OCI-LY3 (cell line): ENCODE measurements around the gene TEX10.

Experiments used
- H2AFZ ChIP-seq: fragments of 200-600, 300-600 bp; shearing (Covaris generic); 2 replicates; pipeline ENCODE4 v1.6.0; 2014; ENCODE audit warnings: antibody characterized with exemption, low read depth, low read length
- H3K27ac ChIP-seq: fragments of 200-600, 300-600 bp; sonication (generic); 2 replicates; pipeline ENCODE4 v1.5.1; 2014; ENCODE audit warnings: mild to moderate bottlenecking, low read length, moderate library complexity, mixed read lengths
- H3K27me3 ChIP-seq: fragments of 200-600, 300-600 bp; sonication (generic); 2 replicates; pipeline ENCODE4 v1.6.1; 2014; ENCODE audit warnings: low read depth, low read length, mixed read lengths
- H3K36me3 ChIP-seq: fragments of 200-600, 300-600 bp; sonication (generic); replicated peaks from 2 replicates; pipeline ENCODE3; 2014; ENCODE audit warnings: low read depth, low read length, mixed read lengths
- H3K4me1 ChIP-seq: fragments of 300-600, 200-600 bp; sonication (generic); 2 replicates; pipeline ENCODE4 v1.6.1; 2014; ENCODE audit warnings: low read length, mixed read lengths
- H3K4me2 ChIP-seq: fragments of 200-600, 300-600 bp; sonication (generic); 2 replicates; pipeline ENCODE4 v1.6.1; 2014; ENCODE audit warnings: low read length, mixed read lengths
- H3K4me3 ChIP-seq: fragments of 300-600, 200-600 bp; sonication (generic); 2 replicates; pipeline ENCODE4 v1.5.1; 2014; ENCODE audit warnings: antibody characterized with exemption, mild to moderate bottlenecking, low read length, moderate library complexity
- H3K79me2 ChIP-seq: fragments of 300-600, 200-600 bp; shearing (Covaris generic); 2 replicates; pipeline ENCODE4 v1.6.1; 2014; ENCODE audit warnings: mild to moderate bottlenecking, low read length, mixed read lengths
- H3K9ac ChIP-seq: fragments of 300-600, 200-600 bp; shearing (Covaris generic); 2 replicates; pipeline ENCODE4 v1.6.0; 2014; ENCODE audit warnings: mild to moderate bottlenecking, low read length, moderate library complexity
- H3K9me3 ChIP-seq: fragments of 200-600, 300-600 bp; shearing (Covaris generic); 2 replicates; pipeline ENCODE4 v1.6.1; 2014; ENCODE audit warnings: low read length, mixed read lengths; ENCODE audit not compliant: insufficient read depth
- H4K20me1 ChIP-seq: fragments of 200-600, 300-600 bp; sonication (generic); 2 replicates; pipeline ENCODE4 v1.6.1; 2016; ENCODE audit warnings: low read length, mixed read lengths; ENCODE audit not compliant: insufficient read depth
- EZH2phosphoT487 ChIP-seq: fragments of 200-600 bp; shearing (Covaris generic); IDR thresholded peaks from 2 replicates; pipeline ENCODE4 v1.6.1; 2018; ENCODE audit warnings: antibody characterized with exemption, mixed run types, low read depth
- TF ChIP-seq, protein P1 (sequence below): fragments of 200-600, 300-600 bp; sonication (generic); IDR thresholded peaks from 2 replicates; pipeline ENCODE4 v1.5.1; 2014; ENCODE audit warnings: antibody characterized with exemption, low read length, low read depth

TEX10 gene

DNA sequence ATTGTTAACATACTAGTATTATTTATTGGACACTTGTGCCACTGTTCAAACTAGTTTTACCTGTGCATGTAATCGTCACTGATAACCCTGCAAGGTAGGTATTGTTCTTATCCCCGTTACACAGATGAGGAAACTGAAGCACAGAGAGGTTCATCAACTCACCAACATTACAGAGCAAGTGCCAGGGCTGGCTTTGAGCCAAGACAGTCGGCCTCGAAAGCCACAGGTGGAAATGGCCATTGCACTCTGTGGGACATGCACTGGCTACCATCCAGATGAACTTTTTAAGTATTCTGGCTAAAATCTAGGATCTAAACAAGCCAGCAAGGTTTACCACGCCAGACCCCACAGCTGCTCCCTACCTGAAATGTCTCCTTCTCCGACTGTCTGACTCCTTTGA is 57.9 kb downstream of the TEX10 start:
- TF ChIP-seq, protein P1, sequence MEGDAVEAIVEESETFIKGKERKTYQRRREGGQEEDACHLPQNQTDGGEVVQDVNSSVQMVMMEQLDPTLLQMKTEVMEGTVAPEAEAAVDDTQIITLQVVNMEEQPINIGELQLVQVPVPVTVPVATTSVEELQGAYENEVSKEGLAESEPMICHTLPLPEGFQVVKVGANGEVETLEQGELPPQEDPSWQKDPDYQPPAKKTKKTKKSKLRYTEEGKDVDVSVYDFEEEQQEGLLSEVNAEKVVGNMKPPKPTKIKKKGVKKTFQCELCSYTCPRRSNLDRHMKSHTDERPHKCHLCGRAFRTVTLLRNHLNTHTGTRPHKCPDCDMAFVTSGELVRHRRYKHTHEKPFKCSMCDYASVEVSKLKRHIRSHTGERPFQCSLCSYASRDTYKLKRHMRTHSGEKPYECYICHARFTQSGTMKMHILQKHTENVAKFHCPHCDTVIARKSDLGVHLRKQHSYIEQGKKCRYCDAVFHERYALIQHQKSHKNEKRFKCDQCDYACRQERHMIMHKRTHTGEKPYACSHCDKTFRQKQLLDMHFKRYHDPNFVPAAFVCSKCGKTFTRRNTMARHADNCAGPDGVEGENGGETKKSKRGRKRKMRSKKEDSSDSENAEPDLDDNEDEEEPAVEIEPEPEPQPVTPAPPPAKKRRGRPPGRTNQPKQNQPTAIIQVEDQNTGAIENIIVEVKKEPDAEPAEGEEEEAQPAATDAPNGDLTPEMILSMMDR = no peak
- TF ChIP-seq EZH2phosphoT487 = no peak
- Histone ChIP-seq H3K4me2 (no peak overlapping the region), H3K79me2 (no peaks in the 10 kb centered on the region), H3K4me3 (no peak overlapping the region), H2AFZ (no peak overlapping the region), H3K4me1 (no peaks in the 10 kb centered on the region), H3K36me3 (peaks cover 46% of the 10 kb centered on the region), H3K9me3 (no peaks in the 10 kb centered on the region), H4K20me1 (no peaks in the 10 kb centered on the region), H3K9ac (no peak overlapping the region), H3K27ac (no peak overlapping the region), H3K27me3 (no peaks in the 10 kb centered on the region)

DNA sequence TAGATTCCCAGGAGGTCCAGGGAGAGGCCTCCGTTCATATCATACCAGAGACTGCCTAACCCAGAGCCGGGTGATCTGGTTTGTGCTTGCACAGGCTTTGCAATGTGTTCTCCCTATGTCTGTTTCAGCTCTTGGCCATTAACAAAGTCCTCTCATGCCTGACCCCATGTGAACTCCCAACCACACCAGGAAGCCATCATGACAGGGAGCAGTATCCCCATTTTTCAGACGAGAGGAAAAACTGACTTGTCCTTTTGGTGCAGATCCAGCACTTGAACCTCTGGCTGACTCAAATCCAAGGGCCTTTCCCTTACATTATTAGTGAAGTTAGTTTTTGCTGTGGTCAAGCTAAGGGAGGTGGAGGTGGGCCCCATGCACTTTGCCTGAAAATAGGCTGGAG is 58.4 kb downstream of the TEX10 start:
- Histone ChIP-seq H3K79me2 (no peaks in the 10 kb centered on the region), H2AFZ (no peak overlapping the region), H3K9me3 (no peaks in the 10 kb centered on the region), H3K27ac (no peak overlapping the region), H3K36me3 (peaks cover 43% of the 10 kb centered on the region), H3K4me3 (no peak overlapping the region), H3K4me2 (no peak overlapping the region), H3K4me1 (no peaks in the 10 kb centered on the region), H4K20me1 (no peaks in the 10 kb centered on the region), H3K9ac (no peak overlapping the region), H3K27me3 (no peaks in the 10 kb centered on the region)
- TF ChIP-seq, protein P1 = no peak
- TF ChIP-seq EZH2phosphoT487 = no peak

DNA sequence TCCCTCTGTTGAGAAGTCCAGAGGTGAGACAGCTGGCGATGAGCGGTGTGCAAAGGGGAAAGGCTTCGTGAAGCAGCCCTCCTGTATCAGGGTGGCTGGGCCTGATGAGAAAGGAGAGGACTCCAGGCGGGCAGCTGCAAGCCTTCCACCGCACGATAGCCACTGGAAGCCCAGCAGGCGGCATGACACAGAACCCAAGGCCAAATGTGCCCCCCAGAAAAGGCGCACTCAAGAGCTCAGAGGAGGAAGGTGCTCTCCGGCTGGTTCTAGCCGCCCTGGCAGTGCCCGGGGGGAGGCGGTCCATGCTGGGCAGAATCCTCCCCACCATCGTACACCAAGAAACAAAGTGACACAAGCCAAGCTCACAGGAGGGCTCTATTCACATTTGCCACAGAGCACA is 60.3 kb downstream of the TEX10 start:
- Histone ChIP-seq H3K27ac (no peak overlapping the region), H3K79me2 (no peaks in the 10 kb centered on the region), H3K9ac (no peak overlapping the region), H3K9me3 (no peaks in the 10 kb centered on the region), H4K20me1 (no peaks in the 10 kb centered on the region), H2AFZ (no peak overlapping the region), H3K36me3 (peaks cover 46% of the 10 kb centered on the region), H3K4me2 (no peak overlapping the region), H3K27me3 (no peaks in the 10 kb centered on the region), H3K4me1 (no peaks in the 10 kb centered on the region), H3K4me3 (no peak overlapping the region)
- no peak for TF ChIP-seq EZH2phosphoT487
- TF ChIP-seq, protein P1 = no peak

DNA sequence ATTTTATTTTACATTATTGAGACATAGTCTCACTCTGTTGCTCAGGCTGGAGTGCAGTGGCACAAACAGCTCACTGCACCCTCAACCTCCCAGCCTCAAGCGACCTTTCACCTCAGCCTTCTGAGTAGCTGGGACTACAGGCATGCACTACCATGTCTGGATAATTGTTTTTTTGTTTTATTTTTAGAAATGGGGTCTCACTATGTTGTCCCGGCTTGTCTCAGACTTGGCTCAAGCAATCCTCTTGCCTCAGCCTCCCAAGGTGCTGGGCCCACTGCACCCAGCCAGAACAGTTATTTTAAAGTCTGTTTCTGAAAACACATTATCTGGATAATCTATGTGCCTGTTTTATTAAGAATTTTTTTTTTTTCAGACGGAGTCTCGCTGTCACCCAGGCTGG is 62.0 kb downstream of the TEX10 start:
- H3K79me2 ChIP-seq = no peaks in the 10 kb centered on the region
- no peaks in the 10 kb centered on the region for H3K9me3 ChIP-seq
- H2AFZ ChIP-seq = no peak overlapping the region
- H4K20me1 ChIP-seq = no peaks in the 10 kb centered on the region
- no peak for TF ChIP-seq EZH2phosphoT487
- TF ChIP-seq, protein P1 = no peak
- H3K4me2 ChIP-seq = no peak overlapping the region
- no peaks in the 10 kb centered on the region for H3K4me1 ChIP-seq
- H3K27me3 ChIP-seq = no peaks in the 10 kb centered on the region
- no peak overlapping the region for H3K27ac ChIP-seq
- H3K9ac ChIP-seq = no peak overlapping the region
- H3K4me3 ChIP-seq = no peak overlapping the region
- H3K36me3 ChIP-seq = peaks cover 51% of the 10 kb centered on the region
